SHP77 treated with DMSO at 0.1 percent for 48 hours (cell line): Measurements from ENCODE around the gene LRP10.

Source experiments
- DNase-seq: peaks from one replicate; lab custom pipeline; 2025; lab: John Stamatoyannopoulos, UW

Gene LRP10

DNA sequence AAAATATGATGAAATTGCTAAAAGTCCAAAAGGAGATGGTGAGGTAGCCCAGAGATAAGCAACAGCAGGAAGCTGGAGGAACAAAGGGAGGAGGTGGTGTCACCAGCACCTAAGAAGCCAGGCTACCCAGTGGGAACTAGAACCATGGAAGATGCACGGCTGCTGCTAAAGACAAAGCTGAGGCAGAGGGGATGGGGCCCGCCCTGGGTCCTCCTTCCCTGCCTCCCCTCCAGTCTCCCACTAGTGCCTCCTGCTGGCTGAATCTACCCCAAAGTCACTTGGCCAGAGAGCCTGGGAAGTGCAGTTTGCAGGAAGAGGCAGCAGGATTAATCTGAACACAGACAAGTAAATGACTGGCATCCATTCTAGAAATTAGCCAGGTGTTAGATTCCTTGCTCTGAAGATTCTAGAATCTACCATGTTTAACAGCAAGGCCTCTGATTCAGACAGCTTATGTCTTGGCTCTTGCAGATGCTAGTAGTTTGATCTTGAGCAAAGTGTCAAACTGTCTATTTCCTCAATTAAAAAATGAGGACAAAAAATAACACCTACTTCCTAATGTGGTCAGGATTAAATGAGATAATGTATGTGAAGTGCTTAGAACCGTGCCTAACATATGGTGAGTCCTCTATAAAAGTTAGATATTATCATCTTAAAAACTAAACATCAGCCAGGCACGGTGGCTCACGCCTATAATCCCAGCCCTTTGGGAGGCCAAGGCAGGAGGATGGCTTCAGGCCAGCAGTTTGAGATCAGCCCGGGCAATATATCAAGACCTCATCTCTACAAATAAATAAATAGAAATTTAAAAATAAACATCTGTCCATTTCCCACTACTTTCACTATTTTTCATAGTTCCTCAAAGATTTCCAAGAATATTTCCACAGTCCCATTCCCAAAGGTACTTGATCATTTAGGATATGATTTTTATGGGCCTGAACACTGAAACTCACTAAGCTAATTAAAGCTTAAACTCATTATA is 5.8 kb upstream of the LRP10 start:
- no peak for DNase-seq

DNA sequence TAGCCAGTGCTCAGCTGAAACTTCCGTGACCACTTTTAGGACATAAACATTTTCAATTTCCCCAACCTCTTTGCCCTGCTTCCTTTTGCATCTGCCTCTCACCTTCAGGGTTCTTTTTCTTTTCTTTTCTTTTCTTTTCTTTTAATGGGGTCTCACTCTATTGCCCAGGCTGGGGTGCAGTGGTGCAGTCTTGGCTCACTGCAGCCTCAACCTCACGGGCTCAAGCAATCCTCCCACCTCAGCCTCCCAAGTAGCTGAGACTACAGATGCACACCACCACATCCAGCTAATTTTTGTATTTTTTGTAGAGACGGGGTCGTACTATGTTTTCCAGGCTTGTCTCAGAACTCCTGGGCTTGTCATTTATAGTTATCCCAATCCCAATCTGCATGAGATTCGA is 4.7 kb upstream of the LRP10 start:
- no peak for DNase-seq

DNA sequence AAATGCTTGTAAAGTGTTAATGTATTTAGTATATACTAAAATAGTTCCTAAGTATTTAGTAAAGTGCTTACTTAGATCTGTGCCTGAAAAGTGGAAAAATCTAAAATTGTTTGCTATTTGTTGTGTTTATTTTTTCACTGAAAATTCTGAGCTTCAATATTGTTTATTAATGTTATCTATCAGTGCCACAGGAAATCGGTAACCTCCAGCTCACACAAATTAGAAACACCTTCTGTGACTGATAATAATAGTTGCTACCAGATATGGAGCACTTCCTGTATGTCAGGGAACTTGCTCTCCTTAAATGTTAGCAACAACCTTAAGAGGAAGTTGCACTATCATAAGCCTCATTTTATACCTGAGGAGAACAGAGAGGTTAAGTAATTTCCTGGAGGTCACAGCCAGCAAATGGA is 723 bp upstream of the LRP10 start:
- no peak for DNase-seq

DNA sequence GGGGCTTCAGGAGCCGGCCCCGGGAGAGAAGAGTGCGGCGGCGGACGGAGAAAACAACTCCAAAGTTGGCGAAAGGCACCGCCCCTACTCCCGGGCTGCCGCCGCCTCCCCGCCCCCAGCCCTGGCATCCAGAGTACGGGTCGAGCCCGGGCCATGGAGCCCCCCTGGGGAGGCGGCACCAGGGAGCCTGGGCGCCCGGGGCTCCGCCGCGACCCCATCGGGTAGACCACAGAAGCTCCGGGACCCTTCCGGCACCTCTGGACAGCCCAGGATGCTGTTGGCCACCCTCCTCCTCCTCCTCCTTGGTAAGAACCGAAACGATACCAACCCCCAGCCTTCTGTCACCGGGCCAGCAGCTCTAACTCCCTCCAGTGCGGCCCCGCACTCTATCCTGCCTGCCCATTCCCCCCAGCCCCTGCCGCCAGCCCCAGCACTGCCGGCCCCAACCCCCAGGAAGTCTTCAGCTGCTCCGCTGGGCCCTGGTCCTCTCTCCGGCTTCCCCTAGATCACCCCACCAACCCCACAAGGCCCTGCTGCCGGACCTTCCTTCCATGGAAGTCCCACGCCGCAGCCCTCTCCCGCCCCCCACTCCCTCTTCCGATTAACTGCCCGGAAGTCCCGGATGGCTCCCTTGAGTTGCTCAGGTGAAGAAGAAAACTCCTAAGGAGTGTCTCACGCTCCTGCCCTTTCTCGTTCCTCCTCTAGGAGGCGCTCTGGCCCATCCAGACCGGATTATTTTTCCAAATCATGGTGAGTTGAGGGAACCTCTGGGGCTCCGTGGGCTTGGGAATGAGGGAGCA is 693 bp downstream of the LRP10 start:
- DNase-seq: peak; percentile 81

DNA sequence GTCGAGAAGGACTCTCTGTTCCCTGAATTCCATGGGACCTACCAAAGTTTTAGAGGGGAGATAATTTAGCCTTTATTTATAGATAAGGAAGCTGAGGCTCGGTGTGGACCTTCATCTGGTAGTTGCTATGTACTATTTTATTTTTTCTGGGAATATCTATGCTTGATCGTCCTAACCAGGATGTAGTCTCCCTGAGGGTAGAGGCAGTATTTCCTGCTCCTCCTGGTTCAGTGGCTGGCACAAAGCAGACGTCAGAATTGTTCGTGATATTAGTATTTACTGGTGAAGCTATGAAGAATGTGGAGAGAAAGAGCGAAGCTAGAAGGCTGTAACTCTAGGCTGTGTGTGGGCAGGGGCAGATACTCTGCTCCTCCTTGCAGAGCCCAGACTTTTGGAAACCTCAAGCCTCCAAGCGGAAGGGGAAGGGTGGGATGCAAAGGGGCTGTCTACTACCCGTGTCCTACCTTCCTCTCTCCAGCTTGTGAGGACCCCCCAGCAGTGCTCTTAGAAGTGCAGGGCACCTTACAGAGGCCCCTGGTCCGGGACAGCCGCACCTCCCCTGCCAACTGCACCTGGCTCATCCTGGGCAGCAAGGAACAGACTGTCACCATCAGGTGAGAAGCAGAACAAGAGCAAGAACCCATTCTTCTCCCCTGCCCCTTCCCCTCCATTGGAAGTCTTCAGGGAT is 1.4 kb downstream of the LRP10 start:
- DNase-seq: no peak

DNA sequence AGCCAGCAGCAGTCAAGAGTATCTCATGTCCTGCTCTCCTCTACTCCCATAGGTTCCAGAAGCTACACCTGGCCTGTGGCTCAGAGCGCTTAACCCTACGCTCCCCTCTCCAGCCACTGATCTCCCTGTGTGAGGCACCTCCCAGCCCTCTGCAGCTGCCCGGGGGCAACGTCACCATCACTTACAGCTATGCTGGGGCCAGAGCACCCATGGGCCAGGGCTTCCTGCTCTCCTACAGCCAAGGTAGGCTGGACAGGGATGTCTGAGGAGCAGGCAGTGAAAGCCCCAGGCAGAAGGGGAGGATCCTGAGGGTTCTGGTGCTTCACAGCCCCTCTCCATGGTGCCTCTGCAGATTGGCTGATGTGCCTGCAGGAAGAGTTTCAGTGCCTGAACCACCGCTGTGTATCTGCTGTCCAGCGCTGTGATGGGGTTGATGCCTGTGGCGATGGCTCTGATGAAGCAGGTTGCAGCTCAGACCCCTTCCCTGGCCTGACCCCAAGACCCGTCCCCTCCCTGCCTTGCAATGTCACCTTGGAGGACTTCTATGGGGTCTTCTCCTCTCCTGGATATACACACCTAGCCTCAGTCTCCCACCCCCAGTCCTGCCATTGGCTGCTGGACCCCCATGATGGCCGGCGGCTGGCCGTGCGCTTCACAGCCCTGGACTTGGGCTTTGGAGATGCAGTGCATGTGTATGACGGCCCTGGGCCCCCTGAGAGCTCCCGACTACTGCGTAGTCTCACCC is 3.6 kb downstream of the LRP10 start:
- DNase-seq: no peak

DNA sequence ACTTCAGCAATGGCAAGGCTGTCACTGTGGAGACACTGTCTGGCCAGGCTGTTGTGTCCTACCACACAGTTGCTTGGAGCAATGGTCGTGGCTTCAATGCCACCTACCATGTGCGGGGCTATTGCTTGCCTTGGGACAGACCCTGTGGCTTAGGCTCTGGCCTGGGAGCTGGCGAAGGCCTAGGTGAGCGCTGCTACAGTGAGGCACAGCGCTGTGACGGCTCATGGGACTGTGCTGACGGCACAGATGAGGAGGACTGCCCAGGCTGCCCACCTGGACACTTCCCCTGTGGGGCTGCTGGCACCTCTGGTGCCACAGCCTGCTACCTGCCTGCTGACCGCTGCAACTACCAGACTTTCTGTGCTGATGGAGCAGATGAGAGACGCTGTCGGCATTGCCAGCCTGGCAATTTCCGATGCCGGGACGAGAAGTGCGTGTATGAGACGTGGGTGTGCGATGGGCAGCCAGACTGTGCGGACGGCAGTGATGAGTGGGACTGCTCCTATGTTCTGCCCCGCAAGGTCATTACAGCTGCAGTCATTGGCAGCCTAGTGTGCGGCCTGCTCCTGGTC is 4.3 kb downstream of the LRP10 start:
- no peak for DNase-seq

DNA sequence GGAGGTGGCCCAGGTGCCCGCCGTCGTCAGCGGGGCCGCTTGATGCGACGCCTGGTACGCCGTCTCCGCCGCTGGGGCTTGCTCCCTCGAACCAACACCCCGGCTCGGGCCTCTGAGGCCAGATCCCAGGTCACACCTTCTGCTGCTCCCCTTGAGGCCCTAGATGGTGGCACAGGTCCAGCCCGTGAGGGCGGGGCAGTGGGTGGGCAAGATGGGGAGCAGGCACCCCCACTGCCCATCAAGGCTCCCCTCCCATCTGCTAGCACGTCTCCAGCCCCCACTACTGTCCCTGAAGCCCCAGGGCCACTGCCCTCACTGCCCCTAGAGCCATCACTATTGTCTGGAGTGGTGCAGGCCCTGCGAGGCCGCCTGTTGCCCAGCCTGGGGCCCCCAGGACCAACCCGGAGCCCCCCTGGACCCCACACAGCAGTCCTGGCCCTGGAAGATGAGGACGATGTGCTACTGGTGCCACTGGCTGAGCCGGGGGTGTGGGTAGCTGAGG is 5.5 kb downstream of the LRP10 start:
- DNase-seq: no peak

DNA sequence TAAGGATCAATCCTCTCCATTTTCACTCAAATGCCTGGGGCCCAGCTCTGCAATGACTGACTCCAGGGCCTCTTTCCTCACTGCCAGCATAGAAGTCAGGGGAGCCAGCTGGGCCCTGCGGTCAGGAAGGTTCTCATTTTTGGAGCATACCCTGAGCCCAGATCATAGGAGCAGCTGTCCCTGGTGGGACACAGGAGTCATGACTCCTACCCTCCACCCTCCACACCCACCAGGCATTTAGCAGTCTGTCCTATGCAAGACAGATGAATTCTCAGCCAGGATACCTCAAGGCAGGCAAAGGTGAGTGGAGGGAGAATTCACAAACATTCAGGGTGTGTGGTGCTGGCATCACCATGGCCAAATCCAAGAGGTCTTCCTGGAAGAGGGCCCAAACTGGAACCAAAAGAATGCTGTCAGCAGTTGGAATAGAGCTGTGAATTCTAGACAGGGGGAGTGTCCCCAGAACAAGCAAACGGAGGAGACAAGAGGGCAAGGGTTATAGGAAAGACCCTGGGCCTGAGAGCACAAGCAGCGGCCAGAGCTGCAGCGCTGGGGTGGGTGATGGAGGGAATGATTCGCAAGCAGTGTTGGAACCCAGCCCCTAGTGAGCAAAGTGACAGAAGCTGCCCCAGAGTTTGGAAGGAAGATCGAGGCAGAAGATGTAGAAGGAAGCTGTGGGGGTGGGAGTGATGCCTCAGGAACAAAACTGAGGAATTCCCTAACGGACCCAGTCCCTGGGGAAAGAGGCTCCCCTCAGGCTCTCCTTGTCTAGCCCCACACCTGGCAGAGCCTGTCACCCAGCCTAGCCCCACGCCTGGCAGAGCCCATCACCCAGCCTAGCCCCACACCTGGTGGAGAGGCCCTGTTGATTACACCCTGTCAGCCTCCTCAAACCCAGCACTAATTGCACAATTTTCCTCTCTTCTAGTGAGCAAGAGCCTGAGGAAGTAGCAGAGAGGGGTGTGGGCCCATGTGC is 7.0 kb downstream of the LRP10 start:
- no peak for DNase-seq

DNA sequence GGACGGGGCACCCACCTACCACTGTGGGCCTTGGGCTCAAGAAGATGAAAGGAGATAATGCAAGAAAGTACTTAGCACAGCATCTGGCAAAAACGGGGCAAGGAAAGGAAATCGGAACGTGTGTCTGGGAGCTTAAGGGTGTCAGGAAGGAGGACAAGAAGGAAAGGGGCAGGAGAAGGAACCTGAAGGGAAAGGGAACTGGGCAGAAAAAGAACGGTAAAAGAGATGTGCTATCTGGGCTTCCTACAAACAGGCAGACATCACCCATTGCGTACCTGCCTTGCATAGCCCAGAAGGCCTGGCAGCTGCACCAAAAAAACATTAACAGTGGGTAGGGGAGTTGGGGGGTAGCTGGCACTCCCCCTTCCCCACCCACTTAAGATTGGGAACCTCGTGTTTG is 10.5 kb downstream of the LRP10 start:
- DNase-seq: no peak

DNA sequence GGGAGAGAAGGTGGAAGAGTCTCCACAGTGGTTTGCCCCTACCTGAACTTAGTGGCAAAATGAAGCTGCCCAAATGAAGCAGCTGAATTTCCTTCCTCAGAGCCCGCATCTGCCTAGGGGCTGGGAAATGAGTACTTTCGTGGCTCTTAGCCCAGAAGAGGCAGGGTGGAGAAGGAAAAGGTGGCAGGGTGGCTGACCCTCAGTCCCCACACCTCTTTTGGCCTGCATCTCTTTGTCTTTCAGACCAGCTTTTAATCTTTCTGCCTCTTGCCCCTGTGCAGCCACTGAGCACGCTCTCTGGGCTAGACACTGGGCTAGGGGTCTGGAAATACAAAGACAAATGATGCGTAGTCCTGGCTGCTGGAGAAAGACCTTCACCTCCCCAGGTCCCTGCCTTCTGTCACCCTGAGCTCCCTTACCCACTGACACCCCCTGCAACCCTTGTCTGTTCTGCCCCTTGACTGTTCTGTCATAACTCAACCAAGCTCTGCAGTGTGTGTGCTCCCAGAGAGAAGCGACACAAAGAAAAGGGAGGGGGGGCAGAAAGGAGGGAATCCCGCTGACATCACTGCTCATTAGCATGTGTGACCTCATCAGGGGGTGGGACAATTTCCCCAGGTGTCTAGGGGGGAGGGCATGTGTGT is 11.1 kb downstream of the LRP10 start:
- DNase-seq: peak; percentile 26

DNA sequence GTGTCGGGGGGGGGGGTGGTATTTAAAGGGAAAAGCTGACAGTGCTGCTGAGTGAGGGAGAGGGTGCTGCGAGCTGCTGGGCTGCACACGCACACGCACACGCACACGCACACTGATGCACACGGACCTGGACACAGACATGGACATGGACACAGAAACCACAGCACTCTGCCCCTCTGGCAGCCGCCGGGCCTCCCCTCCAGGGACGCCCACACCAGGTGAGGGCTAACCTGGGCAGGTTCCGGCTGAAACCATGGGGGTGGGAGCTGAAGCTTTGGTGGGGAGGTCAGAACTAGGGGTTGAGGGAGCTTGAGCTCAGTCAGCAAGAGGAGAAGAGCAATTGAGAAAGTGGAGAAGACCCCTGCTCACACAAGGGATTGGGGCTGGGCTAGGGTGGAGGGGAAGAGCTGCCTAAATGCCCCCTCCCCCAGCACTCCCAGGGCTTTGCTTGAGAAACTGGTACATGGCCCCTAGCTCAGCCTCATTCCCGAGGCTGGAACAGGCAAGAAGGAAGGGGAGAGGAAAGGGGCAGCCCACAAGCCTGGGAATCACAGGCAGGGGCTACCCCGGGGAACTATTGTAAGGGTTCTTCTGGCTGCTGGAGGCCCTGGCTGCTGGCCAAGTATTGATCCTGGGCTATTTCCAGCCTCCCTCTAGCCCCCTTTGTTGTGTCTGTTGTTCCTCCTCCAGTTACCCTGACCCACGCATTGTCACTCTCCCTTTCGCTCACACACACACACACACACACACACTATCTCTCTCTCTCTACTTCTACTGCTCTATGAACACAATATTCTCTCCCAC is 11.8 kb downstream of the LRP10 start, which contains the start of gene REM2:
Gene REM2 (plus strand): TSS at position 50 of the 804 bp plus-strand sequence. CDS start 66 bp downstream, at position 116.
- DNase-seq: no peak

DNA sequence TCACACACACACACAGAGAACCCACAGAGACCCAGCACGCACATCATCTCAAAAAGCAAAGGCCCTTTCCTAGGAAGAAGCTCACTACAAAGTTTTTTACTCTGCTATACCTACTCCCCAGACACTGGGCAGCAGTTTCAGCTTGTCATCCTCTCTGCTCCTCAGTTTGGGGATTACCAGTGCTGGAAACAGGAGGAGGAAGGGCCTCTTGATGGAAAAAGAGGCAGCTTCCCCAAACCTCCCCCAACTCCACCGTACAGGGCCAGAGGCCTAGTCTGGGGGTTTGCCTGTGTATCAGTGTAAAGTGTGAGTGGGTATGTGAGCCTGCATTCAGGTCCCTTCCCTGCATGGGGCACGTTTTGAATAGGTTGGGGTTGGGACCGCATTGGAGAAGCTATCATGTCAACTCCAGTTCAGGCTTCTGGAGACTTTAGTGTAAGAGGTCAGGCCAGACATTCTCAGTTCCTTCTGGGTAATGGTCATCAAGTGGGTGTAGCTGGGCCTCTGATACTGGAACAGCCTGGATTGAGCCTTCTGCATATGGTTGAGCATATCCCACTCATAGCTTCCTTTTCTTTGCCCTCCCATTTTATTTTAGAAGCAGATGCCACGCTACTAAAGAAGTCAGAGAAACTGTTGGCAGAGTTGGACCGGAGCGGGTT is 12.7 kb downstream of the LRP10 start:
- no peak for DNase-seq

DNA sequence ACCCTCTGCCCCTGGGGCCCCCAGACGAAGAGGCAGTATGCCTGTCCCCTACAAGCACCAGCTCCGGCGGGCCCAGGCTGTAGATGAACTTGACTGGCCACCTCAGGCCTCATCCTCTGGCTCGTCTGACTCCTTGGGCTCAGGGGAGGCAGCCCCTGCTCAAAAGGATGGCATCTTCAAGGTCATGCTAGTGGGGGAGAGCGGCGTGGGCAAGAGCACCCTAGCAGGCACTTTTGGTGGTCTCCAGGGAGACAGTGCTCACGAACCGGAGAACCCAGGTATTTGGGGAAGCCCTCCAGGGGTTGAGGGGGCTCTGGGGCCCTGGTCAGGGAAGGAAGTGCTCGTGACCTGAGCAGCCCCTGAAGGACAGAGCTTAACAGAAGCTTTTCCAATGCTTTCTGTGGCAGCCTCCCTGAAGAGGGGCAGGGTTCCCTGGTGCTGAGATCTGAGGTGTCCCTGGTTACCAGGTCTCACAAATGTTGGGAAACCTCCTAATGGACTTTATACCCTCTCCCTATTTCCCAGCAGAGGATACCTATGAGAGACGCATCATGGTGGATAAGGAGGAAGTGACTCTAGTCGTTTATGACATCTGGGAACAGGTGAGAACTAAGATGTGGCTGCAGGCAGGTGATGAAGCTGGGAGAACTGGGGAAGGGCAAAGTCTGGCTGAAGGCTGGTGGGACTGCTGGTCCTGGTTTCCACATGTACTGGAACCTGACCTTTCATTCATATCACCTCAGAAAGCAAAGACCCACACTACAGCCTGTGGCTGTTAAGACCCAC is 13.4 kb downstream of the LRP10 start:
- no peak for DNase-seq

DNA sequence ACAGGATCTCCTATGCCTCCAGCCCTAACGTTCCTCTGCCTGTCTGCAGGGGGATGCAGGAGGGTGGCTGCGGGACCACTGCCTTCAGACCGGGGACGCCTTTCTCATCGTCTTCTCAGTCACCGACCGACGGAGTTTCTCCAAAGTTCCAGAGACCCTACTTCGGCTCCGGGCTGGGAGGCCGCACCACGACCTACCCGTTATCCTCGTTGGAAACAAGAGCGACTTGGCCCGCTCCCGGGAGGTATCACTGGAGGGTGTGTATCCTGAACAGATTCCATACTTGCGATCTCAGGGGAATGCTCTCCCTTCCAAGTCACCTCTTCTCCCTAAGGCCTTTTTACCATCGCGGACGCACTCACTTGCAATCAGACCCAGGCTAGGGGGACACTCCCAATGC is 14.4 kb downstream of the LRP10 start:
- no peak for DNase-seq

DNA sequence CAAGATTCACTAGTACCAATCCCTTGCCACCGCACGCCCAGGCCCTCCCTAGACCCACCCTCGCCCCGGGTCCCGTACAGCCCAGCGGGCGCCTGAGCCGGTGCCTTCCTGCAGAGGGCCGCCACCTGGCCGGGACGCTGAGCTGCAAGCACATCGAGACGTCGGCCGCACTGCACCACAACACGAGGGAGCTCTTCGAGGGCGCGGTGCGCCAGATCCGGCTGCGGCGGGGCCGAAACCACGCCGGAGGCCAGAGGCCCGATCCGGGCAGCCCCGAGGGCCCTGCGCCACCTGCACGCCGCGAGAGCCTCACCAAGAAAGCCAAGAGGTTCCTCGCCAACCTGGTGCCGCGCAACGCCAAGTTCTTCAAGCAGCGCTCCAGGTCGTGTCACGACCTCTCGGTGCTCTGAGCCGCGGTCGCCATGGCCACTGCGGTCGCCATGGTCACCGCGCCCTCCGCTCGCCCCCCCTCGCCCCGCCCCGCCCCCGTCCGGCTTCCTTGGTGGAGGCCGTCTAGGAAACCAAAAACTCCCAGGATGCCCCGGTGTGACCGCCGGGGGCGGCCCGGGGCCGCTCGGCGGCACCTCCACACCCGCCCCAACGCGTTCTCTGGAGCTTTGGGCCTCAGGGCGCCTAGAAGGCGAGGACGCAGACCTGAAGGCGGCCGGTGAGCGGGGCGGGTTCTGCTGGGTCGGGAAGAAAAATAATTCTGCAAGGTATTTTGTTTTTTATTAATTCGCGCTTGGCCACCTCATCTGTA is 15.1 kb downstream of the LRP10 start:
- peak; percentile 56 for DNase-seq
